IPS-NIHi7 (cell line): ENCODE measurements around the gene UNC13B.
A peak's percentile ranks its signal among the peaks of the same experiment; 100 is the strongest.
"Not testable (repeated sequence)": the region's sequence is repeated elsewhere in the genome, so short reads cannot be mapped to it uniquely, and the experiment has no call there.

ENCODE experiments used
- DNase-seq: peaks from one replicate; pipeline ENCODE4 v3.0.0; 2012; ENCODE audit warnings: mixed read lengths; ENCODE audit errors: extremely low spot score

The UNC13B gene

DNA sequence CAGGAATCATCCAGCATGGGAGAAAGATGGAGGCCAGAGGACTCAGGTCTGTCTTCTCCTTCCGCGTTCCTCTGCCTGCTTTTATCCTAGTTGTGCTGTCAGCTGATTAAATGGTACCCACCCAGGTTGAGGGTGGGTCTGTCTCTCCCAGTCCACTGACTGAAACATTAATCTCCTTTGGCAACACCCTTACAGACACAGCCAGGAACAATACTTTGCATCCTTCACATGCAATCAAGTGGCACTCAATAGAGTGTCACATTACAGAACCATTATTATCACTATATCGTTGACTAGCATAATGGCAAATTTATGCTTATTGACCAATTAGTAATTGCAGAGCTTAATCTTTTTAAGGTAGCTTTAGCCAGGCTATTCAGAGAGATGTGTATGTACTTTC is 64.8 kb downstream of the UNC13B start:
- no peak for DNase-seq

DNA sequence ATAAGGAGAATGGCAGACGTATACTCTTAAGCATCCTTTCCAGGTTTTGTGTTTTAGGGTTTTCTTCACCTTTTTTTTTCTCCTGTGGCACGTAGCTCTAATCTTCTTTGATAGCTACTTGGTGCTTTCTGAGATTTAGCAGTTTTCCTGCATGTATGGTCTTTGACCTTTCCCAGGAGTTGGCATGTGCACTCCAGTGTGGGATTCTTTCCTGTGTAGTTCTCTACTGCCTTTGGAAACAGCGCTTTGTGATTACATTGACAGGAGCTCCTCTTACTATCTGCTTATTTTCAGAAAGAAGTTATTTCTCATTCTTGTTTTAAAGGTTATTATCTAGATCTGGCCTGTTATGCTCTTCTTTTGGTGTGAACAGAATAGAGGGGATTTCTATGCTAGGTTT is 65.5 kb downstream of the UNC13B start:
- no peak for DNase-seq

- DNase-seq, result no peak
Measured at GRCh38 chr9:35229066-35229778, 67.4 kb downstream of the UNC13B start.

GRCh38 chr9:35229779-35230143 is 68.0 kb downstream of the UNC13B start:
- no peak for DNase-seq

DNA sequence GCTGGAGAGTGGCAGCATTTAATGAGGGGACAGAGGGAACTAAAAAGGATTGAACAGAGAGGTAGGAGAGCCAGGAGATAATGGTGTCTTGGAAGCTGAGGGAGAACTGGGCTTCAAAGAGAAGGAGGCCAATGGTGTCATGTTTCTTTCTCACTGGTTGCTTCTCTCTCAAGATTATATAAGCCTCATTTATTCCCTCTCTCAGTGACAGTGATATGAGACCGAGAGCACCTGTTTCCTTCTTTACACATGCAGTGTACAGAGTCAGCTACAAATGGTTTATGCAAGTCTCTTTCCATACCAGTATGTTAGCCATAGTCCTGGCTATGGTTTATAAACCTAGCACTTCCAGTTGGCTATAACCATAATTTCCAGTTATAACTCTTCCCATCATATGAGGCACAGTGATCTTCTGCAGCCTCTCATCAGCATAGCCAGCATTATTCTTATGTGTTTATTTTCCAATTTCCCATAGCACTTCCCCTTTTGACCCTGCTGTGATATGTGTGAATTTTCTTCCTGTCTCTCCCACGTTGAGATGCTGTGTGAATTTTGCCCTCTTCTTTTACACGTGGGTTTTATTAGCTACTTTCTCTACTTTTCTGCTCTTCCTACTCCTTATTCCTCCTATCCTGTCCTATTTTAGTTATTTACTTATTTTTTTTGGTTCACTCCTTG is 71.2 kb downstream of the UNC13B start:
- DNase-seq, result no peak

DNA sequence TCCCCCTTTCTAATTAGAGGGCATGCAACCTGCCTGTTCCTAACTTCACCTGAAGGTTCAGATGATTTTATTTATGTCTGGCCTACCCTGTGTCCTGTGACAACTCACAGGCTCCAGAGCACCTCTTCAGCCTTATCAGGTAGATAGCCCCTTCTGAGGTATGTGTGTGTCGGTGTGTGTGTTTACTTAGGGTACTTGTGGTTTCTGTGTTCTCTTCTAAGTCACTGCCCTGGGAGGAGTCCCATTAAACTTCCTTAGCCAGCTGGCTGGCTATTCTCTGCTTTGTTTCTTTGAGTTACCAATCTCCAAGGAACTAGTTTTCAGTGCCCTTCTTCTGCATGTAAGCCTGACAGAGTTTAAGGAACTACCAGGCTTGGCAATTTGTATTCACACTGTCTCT is 74.9 kb downstream of the UNC13B start:
- DNase-seq, result no peak

- DNase-seq, result no peak
Measured at GRCh38 chr9:35237311-35237710, 75.5 kb downstream of the UNC13B start.

DNA sequence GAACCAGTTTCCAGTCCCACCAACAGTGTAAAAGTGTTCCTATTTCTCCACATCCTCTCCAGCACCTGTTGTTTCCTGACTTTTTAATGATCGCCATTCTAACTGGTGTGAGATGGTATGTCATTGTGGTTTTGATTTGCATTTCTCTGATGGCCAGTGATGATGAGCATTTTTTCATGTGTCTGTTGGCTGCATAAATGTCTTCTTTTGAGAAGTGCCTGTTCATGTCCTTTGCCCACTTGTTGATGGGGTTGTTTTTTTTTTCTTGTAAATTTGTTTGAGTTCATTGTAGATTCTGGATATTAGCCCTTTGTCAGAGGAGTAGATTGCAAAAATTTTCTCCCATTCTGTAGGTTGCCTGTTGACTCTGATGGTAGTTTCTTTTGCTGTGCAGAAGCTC is 84.1 kb downstream of the UNC13B start:
- DNase-seq, result not testable (repeated sequence)

GRCh38 chr9:35253075-35253474 is 91.3 kb downstream of the UNC13B start:
- no peak for DNase-seq

- DNase-seq, result no peak
Measured at GRCh38 chr9:35254237-35254636, 92.4 kb downstream of the UNC13B start.

DNA sequence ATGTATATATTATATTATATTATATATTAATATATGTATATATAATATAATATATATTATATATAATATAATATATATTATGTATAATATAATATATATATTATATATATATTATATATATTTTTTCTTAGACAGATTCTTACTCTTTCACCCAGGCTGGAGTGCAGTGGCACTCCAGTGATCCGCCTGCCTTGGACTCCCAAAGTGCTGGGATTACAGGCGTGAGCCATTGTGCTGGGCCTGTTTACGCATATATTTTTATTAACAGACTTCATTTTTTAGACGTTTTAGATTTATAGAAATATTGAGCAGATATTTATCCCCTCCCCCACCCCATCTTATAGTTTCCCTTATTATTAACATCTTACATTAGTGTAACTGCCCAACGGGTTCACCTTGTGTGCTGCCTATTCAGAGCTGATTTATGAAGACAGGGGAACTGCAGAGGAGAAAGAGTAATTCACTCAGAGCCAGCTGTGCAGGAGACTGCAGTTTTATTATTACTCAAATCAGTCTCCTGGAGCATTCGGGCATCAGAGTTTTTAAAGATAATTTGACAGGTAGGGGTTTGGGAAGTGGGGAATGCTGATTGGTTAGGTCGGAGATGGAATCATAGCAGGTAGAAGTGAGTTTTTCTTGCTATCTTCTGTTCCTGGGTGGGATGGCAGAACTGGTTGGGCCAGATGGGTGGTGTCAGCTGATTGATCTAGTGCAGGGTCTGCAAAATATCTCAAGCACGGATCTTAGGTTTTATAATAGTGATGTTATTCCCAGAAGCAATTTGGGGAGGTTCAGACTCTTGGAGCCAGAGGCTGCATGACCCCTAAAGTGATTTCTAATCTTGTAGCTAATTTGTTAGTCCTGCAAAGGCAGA is 93.4 kb downstream of the UNC13B start:
- no peak for DNase-seq

GRCh38 chr9:35257986-35258659 is 96.3 kb downstream of the UNC13B start:
- no peak for DNase-seq

GRCh38 chr9:35258660-35259474 is 97.1 kb downstream of the UNC13B start:
- peak; percentile 52 for DNase-seq

DNA sequence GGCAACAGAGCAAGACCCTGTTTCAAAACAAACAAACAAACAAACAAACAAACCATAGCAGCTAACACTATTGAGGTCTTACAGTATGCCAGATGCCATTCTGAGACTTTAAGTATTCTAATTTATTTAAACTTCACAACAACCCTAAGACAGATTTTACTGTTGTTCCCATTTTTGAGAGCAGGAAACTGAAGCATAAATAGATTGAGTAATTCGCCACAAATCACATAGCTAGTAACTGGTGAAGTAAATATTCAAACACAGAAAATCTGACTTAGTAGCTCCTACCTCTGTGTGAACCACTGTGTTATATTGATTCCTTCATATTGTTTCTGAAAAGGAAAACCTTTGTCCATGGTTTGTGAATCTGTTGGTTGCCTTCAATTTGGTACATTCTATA is 98.4 kb downstream of the UNC13B start:
- DNase-seq, result no peak

DNA sequence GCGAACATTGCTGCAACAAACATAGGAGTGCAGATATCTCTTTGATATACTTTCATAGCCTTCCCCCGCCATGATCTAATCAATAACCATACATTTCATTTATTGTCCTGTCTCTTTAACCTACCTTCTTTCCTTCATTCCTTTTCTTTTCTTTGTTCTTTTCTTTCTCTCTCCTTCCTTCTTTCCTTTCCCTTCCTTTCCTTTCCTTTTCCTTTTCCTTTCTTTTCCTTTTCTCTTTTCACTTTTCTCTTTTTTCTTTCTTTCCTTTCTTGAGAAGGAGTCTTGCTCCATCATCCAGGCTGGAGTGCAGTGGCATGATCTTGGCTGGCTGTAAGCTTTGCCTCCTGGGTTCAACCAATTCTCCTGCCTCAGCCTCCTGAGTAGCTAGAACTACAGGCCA is 100.3 kb downstream of the UNC13B start:
- no peak for DNase-seq

DNA sequence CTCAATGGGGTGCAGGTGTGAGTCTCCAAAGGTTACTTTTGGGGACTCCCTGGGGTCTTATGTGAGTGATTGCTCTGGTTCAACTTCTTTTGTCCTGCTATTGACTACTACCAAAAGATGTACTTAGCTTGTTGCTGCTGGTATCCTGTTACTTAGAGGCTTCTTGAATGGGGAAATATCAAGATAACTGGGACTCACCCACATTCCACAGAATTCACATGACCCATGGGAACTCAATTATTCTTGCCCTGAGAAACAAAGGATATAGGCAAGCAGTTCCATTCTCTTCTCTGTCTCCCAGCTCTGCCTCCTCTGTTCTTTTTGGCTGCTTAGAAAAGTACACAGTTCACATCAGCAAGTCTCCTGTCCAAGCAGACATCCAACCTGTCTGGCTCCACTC is 105.9 kb downstream of the UNC13B start:
- no peak for DNase-seq

DNA sequence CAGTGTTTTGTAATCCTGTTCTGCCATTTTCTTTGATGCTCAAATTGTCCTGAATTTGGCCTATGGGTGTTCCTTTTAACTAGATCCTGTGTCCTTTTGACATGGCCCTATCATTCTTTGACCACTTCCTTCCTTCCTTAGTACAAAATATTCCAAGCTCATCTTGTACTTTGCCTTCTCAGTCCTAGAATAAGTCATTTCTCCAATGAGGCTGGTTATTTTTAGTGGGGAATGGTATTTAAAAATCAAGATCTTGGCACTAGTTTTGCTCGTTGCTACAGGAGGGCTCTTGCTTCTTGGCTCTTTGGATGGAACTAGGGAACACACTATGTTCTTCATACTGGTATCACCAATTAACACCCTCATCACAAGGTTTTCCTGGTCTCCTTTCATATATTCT is 108.1 kb downstream of the UNC13B start:
- DNase-seq, result no peak

- DNase-seq, result no peak
Measured at GRCh38 chr9:35271637-35272036, 109.8 kb downstream of the UNC13B start.

DNA sequence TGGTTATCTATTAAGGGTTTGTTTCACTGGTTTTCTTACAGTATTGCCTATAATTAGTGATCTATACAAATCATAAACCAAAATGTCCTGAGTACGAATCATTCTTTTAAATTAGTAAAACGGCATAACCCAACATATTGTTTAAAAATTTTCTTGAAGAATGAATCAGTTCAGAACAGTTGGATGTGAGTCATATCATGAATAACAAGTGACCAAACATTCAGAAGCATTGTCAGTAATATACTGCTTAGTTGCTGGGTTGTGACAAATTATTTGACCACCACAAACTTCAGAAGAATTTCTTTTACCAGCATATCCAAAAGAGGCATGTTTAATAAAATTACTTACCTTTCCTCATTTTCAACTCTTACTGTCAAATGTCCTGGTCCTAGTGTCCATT is 111.2 kb downstream of the UNC13B start:
- DNase-seq, result no peak

- no peak for DNase-seq
Measured at GRCh38 chr9:35273591-35273990, 111.8 kb downstream of the UNC13B start.

DNA sequence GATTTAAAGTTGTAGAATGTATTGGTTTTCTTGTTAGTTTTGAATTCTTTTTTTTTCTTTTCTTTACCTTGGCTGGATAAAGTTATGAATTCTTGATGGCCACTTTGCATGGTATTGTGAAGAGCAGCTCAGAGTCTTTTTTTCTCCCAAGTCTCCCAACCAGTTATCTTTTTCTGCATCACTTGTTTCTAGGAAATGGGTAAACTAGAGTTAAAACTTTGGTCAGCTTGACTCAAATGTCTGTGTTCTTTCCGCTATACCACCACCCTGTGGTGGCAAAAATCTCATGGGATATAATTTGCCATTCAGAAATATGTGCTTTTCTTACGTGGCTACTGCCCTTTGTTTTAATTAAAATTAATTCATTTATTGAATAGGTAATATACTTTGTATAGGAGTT is 113.2 kb downstream of the UNC13B start:
- no peak for DNase-seq
